ENCODE results near the gene DUSP22. TPM values are rescaled to one million over a fixed set of nuclear protein-coding genes. Genes with fewer than 3 reads are reported as not detected.
A peak's percentile ranks its signal among the peaks of the same experiment; 100 is the strongest.
"Not testable (repeated sequence)": the region's sequence is repeated elsewhere in the genome, so short reads cannot be mapped to it uniquely, and the experiment has no call there.

DUSP22 gene
- total RNA-seq, 2 experiments from 2014 or later, result 38.1 to 47.8 TPM

DNA sequence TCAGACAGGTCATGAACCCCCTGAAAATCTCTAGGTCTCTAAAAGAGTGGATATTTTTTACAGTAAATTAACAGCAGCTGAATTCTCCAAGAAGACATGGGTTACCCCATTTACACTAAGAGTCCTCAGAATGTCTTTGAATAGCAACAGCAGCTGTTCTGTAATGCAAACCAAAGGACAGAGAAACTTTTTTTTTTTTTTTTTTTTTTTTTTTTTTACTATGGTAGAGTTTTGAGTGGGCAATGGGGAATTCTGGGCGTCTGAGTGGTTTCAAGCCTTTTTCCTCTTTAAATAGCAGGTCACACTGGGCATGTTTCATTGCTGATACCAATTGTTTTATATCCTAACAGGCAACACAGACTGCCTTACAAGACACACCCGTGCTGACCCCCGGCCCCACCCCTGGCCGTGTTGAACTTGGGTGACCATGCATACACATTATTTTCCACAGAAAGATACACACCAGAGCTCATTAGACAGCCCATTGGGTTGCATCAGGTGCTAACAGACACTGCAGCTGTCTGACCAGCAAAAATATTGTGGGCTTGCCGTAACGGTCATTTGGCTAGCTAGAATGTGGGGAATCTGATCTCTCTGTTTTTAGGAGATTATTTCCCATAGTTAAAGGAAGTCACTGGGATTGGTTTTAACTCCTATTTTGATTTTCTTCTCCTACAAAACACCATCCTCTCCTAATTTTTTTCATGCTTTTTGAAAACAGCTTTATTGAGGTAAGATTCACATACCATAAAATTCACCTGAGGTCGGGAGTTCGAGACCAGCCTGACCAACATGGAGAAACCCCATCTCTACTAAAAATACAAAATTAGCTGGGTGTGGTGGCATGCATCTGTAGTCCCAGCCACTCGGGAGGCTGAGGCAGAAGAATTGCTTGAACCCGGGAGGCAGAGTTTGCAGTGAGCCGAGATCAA is 72.6 kb downstream of the DUSP22 start:
- no peak overlapping the region for H3K4me3 Mint-ChIP-seq
- peaks cover 3% of the 10 kb centered on the region for H3K9me3 Mint-ChIP-seq (ENCODE audit: low read depth)
- no peaks in the 10 kb centered on the region for H3K4me1 Mint-ChIP-seq
- CTCF ChIA-PET, result no interaction called here
- H3K36me3 Mint-ChIP-seq, result peaks cover 2% of the 10 kb centered on the region
- H3K27me3 Mint-ChIP-seq, result peaks cover 31% of the 10 kb centered on the region
- ATAC-seq (no peak), DNase-seq (no peak)
- no peak overlapping the region for H3K27ac Mint-ChIP-seq

GRCh38 chr6:365835-366234 is 73.5 kb downstream of the DUSP22 start:
- H3K27ac Mint-ChIP-seq, result no peak overlapping the region
- peaks cover 37% of the 10 kb centered on the region for H3K27me3 Mint-ChIP-seq
- peaks cover 3% of the 10 kb centered on the region for H3K9me3 Mint-ChIP-seq (ENCODE audit: low read depth)
- H3K36me3 Mint-ChIP-seq, result peaks cover 3% of the 10 kb centered on the region
- DNase-seq (no peak), ATAC-seq (no peak)
- no peaks in the 10 kb centered on the region for H3K4me1 Mint-ChIP-seq
- CTCF ChIA-PET, result no interaction called here
- no peak overlapping the region for H3K4me3 Mint-ChIP-seq

GRCh38 chr6:366389-367297 is 74.4 kb downstream of the DUSP22 start:
- CTCF ChIA-PET, result no interaction called here
- Mint-ChIP-seq H3K27me3 (peaks cover 37% of the 10 kb centered on the region), H3K27ac (no peak overlapping the region), H3K9me3 (ENCODE audit: low read depth) (peaks cover 3% of the 10 kb centered on the region), H3K4me3 (no peak overlapping the region), H3K36me3 (peaks cover 4% of the 10 kb centered on the region), H3K4me1 (no peaks in the 10 kb centered on the region)
- ATAC-seq (no peak), DNase-seq (no peak)

- CTCF ChIA-PET, result no interaction called here
- H3K4me1 Mint-ChIP-seq, result no peaks in the 10 kb centered on the region
- H3K9me3 Mint-ChIP-seq (ENCODE audit: low read depth), result peaks cover 3% of the 10 kb centered on the region
- no peak overlapping the region for H3K27ac Mint-ChIP-seq
- H3K27me3 Mint-ChIP-seq, result peaks cover 42% of the 10 kb centered on the region
- H3K4me3 Mint-ChIP-seq, result no peak overlapping the region
- DNase-seq (no peak), ATAC-seq (no peak)
- peaks cover 4% of the 10 kb centered on the region for H3K36me3 Mint-ChIP-seq
These were observed 75.1 kb downstream of the DUSP22 start for GRCh38 chr6:367298-367794.

- H3K4me3 Mint-ChIP-seq, result no peak overlapping the region
- H3K4me1 Mint-ChIP-seq, result peaks cover 4% of the 10 kb centered on the region
- no peaks in the 10 kb centered on the region for H3K9me3 Mint-ChIP-seq (ENCODE audit: low read depth)
- H3K36me3 Mint-ChIP-seq, result peaks cover 4% of the 10 kb centered on the region
- H3K27me3 Mint-ChIP-seq, result peaks cover 47% of the 10 kb centered on the region
- CTCF ChIA-PET, result no interaction called here
- DNase-seq, result no peak
- H3K27ac Mint-ChIP-seq, result no peak overlapping the region
- no peak for ATAC-seq
These were observed 75.8 kb downstream of the DUSP22 start for GRCh38 chr6:367891-368630.

- ATAC-seq (no peak), DNase-seq (no peak)
- H3K4me1 Mint-ChIP-seq, result peaks cover 4% of the 10 kb centered on the region
- no peak overlapping the region for H3K4me3 Mint-ChIP-seq
- no peak overlapping the region for H3K27ac Mint-ChIP-seq
- peaks cover 2% of the 10 kb centered on the region for H3K36me3 Mint-ChIP-seq
- peaks cover 52% of the 10 kb centered on the region for H3K27me3 Mint-ChIP-seq
- no peaks in the 10 kb centered on the region for H3K9me3 Mint-ChIP-seq (ENCODE audit: low read depth)
- CTCF ChIA-PET, result no interaction called here
These were observed 77.5 kb downstream of the DUSP22 start for GRCh38 chr6:369559-370431.

- peaks cover 4% of the 10 kb centered on the region for H3K4me1 Mint-ChIP-seq
- CTCF ChIA-PET, result no interaction called here
- no peak for ATAC-seq
These were observed 78.3 kb downstream of the DUSP22 start for GRCh38 chr6:370555-370954.

GRCh38 chr6:371851-372250 is 79.6 kb downstream of the DUSP22 start:
- H3K4me1 Mint-ChIP-seq; H3K36me3 Mint-ChIP-seq; H3K27ac Mint-ChIP-seq; DNase-seq; CTCF ChIA-PET; ATAC-seq; H3K9me3 Mint-ChIP-seq (ENCODE audit: low read depth); H3K4me3 Mint-ChIP-seq: not testable (repeated sequence)
- H3K27me3 Mint-ChIP-seq, result peaks cover 52% of the 10 kb centered on the region

More at GRCh38 chr6:370555-370954, 78.3 kb downstream of the DUSP22 start:
- Mint-ChIP-seq H3K36me3 (peaks cover 2% of the 10 kb centered on the region), H3K9me3 (ENCODE audit: low read depth) (no peaks in the 10 kb centered on the region), H3K27ac (no peak overlapping the region), H3K27me3 (peaks cover 56% of the 10 kb centered on the region), H3K4me3 (no peak overlapping the region)
- DNase-seq, result no peak

DNA sequence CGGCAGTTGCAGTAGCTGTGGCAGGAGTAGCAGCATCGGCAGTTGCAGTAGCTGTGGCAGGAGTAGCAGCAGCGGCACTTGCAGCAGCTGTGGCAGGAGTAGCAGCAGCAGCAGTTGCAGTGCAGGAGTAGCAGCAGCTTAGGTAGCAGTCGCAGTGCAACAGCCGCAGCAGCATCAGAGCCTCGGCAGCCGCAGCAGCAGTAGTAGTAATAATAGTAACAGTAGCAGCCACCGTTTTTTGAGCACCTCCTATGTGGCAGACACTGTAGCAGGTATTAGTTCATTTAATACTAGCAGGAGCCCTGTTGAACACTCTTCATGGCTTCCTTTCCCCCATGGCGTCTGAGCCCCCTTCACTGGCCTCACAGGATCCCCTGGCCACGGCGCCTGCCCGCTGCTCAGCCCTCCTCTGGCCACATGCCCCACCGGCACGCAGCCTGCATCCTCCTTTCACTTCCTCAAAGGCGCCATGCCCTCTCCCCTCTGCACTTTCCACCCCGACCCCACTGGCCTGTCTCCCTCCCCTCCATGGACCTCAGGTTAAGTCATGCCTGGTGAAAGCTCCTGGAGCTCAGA is 80.1 kb downstream of the DUSP22 start:
- DNase-seq, result no peak
- CTCF ChIA-PET, result interaction anchor here (1.1 kb wide), 1 partner anchor 23 kb away, joined by 4 read pairs; no protein-coding TSS in a partner anchor
- Mint-ChIP-seq H3K27ac (no peak overlapping the region), H3K36me3 (peaks cover 2% of the 10 kb centered on the region), H3K9me3 (ENCODE audit: low read depth) (no peaks in the 10 kb centered on the region), H3K4me3 (no peak overlapping the region), H3K4me1 (peaks cover 13% of the 10 kb centered on the region), H3K27me3 (peaks cover 48% of the 10 kb centered on the region)
- ATAC-seq, result peak; percentile 20

DNA sequence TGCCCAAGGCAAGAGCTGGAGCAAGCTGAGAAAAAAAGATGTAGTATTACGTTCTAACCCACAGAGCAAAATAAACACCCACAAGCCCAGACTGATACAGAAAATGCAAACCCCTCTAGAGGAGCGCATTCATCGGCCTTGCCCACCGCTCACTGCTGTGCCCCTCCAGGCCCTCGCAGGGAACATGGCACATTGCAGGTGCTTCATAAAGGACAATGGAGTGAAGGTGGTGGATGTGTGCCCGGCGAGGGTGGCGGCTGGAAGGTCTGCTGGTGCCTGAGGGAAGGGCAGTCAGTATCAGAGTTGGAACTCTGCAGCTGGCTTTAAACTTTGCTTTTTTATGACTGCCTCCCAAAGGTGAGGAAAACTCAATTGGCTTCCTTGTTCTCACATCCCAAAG is 80.7 kb downstream of the DUSP22 start:
- Mint-ChIP-seq H3K9me3 (ENCODE audit: low read depth) (no peaks in the 10 kb centered on the region), H3K4me1 (peaks cover 13% of the 10 kb centered on the region), H3K27ac (no peak overlapping the region), H3K4me3 (no peak overlapping the region), H3K36me3 (peaks cover 2% of the 10 kb centered on the region), H3K27me3 (peaks cover 44% of the 10 kb centered on the region)
- DNase-seq (no peak), ATAC-seq (no peak)
- CTCF ChIA-PET, result interaction anchor here (1.0 to 1.3 kb wide), 3 partner anchors 23 to 184 kb away, joined by 3 to 4 read pairs (median 3); no protein-coding TSS in a partner anchor

DNA sequence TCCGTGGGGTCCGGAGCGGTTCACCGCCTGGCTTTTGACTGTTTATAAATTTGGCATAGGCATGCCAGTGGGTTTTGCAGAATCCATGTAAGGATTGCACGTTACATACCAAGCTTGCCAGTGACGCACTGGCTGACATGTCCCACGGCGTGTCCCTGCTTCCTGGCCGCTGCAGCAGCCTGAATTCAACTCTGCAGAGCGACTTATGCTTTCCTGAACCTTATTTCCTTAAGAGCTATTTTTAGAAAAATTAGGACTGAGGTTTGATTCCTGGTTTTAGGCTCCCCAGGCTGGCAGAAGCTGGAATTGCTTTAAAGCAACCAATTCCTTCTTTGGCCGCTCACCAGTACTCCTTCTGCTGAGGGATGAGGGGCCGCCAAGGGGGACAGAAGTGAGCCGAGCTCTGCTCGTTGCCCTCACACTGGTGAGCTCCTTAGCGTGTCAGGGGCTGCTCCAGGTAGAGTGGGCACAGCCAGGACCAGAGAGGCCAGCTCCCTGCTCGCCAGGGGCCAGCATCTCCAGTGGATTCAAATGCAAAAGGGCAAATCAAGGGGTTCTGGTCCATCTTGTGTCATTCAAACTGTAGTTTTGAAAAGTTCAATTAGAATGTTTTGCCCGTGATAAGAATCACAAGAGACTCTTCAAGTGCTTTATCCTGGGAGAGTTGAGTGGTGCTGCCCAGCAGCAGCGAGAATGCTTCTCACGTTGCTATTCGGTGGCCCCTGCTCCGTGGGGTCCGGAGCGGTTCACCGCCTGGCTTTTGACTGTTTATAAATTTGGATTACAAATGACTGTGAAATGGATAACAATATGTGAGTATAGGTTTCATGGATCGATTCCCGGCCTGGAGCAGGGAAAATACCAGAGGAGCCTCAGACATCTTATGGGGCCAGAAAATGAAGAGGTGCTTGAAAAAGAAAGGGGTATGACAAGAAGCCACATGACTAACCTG is 81.8 kb downstream of the DUSP22 start:
- Mint-ChIP-seq H3K4me3 (no peak overlapping the region), H3K27me3 (peaks cover 44% of the 10 kb centered on the region), H3K27ac (no peak overlapping the region), H3K36me3 (peaks cover 2% of the 10 kb centered on the region), H3K4me1 (peaks cover 22% of the 10 kb centered on the region), H3K9me3 (ENCODE audit: low read depth) (no peaks in the 10 kb centered on the region)
- DNase-seq (no peak), ATAC-seq (no peak)
- CTCF ChIA-PET, result interaction anchor here (1.0 to 1.3 kb wide), 2 partner anchors 42 to 185 kb away, joined by 3 read pairs; no protein-coding TSS in a partner anchor
